Stimulated activated CD8-positive, alpha-beta memory T cell treated with anti-CD3 and anti-CD28 coated beads, Interleukin-2, amount 100 ng/mL, for 1 hour (primary cell): ENCODE data around the gene C1QC.

Source experiments
- DNase-seq, 2 donors: peaks; one replicate each; pipeline ENCODE4 v3.0.0-alpha.2; 2020; ENCODE audit warnings: low read depth in 2 of 2

C1QC gene

GRCh38 chr1:22643381-22643780, at the start of gene C1QC:
Gene C1QC, plus strand, starts transcription at chr1:22643633. Its CDS starts 391 bp downstream, at chr1:22644024.
- no peak for DNase-seq

GRCh38 chr1:22594396-22594795, 49.0 kb upstream of the C1QC start:
- no peak for DNase-seq

- DNase-seq: no peak
Measured at GRCh38 chr1:22595108-22595507, 48.3 kb upstream of the C1QC start.

- no peak for DNase-seq
Measured at GRCh38 chr1:22597301-22597965, 46.0 kb upstream of the C1QC start.

GRCh38 chr1:22597996-22598395, 45.4 kb upstream of the C1QC start:
- no peak for DNase-seq

GRCh38 chr1:22598736-22599135, 44.7 kb upstream of the C1QC start:
- no peak for DNase-seq

GRCh38 chr1:22600071-22600816, 43.2 kb upstream of the C1QC start:
- no peak for DNase-seq

GRCh38 chr1:22600817-22601605, 42.4 kb upstream of the C1QC start:
- no peak for DNase-seq

- no peak for DNase-seq
Measured at GRCh38 chr1:22601610-22602009, 41.8 kb upstream of the C1QC start.

- no peak for DNase-seq
Measured at GRCh38 chr1:22602060-22602740, 41.2 kb upstream of the C1QC start.

- DNase-seq: no peak
Measured at GRCh38 chr1:22606161-22606560, 37.3 kb upstream of the C1QC start.

GRCh38 chr1:22607154-22607553, 36.3 kb upstream of the C1QC start:
- no peak for DNase-seq

- no peak for DNase-seq
Measured at GRCh38 chr1:22608361-22608760, 35.1 kb upstream of the C1QC start.

- no peak for DNase-seq
Measured at GRCh38 chr1:22609291-22609690, 34.1 kb upstream of the C1QC start.

GRCh38 chr1:22611530-22611947, 31.9 kb upstream of the C1QC start:
- DNase-seq: no peak

- no peak for DNase-seq
Measured at GRCh38 chr1:22612671-22613571, 30.5 kb upstream of the C1QC start.

GRCh38 chr1:22613572-22613918, 29.9 kb upstream of the C1QC start:
- no peak for DNase-seq

GRCh38 chr1:22613951-22614350, 29.5 kb upstream of the C1QC start:
- DNase-seq: no peak

- no peak for DNase-seq
Measured at GRCh38 chr1:22615886-22616285, 27.5 kb upstream of the C1QC start.

GRCh38 chr1:22616571-22616970, 26.9 kb upstream of the C1QC start:
- no peak for DNase-seq

- no peak for DNase-seq
Measured at GRCh38 chr1:22618056-22618455, 25.4 kb upstream of the C1QC start.
